ENCODE data around the gene CFDP1.

GRCh38 chr16:75460446-75460845, 27.1 kb upstream of the CFDP1 start:
- no peak for TF ChIP-seq POLR2A (IDR thresholded peaks at IDR 0.05; ENCODE audit: low read depth)
- TF ChIP-seq, protein P1, sequence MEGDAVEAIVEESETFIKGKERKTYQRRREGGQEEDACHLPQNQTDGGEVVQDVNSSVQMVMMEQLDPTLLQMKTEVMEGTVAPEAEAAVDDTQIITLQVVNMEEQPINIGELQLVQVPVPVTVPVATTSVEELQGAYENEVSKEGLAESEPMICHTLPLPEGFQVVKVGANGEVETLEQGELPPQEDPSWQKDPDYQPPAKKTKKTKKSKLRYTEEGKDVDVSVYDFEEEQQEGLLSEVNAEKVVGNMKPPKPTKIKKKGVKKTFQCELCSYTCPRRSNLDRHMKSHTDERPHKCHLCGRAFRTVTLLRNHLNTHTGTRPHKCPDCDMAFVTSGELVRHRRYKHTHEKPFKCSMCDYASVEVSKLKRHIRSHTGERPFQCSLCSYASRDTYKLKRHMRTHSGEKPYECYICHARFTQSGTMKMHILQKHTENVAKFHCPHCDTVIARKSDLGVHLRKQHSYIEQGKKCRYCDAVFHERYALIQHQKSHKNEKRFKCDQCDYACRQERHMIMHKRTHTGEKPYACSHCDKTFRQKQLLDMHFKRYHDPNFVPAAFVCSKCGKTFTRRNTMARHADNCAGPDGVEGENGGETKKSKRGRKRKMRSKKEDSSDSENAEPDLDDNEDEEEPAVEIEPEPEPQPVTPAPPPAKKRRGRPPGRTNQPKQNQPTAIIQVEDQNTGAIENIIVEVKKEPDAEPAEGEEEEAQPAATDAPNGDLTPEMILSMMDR (IDR thresholded peaks at IDR 0.05): no peak
